Measurements from ENCODE around the gene VWA3A.

DNA sequence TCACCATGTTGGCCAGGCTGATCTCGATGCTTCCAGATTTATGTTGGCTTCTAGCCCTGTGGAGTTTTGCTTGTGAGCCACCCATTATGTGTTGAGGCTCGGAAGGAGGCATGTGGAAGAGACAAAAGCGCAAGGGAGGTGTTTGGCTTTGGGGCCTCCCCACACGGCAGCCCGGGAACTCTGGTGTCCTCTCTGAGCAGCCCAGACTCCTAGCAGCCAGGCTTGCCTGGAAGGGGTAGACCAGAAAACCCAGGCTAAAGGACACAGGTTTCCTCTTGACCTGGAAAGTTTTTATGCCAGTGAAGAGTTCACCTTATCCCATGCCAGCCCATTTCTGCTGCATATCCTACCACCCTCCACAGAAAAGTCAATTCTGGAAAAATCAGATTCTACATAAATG, 91.0 kb downstream of the VWA3A start:
- TF ChIP-seq, protein P1, sequence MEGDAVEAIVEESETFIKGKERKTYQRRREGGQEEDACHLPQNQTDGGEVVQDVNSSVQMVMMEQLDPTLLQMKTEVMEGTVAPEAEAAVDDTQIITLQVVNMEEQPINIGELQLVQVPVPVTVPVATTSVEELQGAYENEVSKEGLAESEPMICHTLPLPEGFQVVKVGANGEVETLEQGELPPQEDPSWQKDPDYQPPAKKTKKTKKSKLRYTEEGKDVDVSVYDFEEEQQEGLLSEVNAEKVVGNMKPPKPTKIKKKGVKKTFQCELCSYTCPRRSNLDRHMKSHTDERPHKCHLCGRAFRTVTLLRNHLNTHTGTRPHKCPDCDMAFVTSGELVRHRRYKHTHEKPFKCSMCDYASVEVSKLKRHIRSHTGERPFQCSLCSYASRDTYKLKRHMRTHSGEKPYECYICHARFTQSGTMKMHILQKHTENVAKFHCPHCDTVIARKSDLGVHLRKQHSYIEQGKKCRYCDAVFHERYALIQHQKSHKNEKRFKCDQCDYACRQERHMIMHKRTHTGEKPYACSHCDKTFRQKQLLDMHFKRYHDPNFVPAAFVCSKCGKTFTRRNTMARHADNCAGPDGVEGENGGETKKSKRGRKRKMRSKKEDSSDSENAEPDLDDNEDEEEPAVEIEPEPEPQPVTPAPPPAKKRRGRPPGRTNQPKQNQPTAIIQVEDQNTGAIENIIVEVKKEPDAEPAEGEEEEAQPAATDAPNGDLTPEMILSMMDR (IDR thresholded peaks at IDR 0.05; ENCODE audit: insufficient read depth, low read length), result no peak
- TF ChIP-seq POLR2AphosphoS5 (IDR thresholded peaks at IDR 0.05; ENCODE audit: low read depth), result no peak
- TF ChIP-seq, protein P2, sequence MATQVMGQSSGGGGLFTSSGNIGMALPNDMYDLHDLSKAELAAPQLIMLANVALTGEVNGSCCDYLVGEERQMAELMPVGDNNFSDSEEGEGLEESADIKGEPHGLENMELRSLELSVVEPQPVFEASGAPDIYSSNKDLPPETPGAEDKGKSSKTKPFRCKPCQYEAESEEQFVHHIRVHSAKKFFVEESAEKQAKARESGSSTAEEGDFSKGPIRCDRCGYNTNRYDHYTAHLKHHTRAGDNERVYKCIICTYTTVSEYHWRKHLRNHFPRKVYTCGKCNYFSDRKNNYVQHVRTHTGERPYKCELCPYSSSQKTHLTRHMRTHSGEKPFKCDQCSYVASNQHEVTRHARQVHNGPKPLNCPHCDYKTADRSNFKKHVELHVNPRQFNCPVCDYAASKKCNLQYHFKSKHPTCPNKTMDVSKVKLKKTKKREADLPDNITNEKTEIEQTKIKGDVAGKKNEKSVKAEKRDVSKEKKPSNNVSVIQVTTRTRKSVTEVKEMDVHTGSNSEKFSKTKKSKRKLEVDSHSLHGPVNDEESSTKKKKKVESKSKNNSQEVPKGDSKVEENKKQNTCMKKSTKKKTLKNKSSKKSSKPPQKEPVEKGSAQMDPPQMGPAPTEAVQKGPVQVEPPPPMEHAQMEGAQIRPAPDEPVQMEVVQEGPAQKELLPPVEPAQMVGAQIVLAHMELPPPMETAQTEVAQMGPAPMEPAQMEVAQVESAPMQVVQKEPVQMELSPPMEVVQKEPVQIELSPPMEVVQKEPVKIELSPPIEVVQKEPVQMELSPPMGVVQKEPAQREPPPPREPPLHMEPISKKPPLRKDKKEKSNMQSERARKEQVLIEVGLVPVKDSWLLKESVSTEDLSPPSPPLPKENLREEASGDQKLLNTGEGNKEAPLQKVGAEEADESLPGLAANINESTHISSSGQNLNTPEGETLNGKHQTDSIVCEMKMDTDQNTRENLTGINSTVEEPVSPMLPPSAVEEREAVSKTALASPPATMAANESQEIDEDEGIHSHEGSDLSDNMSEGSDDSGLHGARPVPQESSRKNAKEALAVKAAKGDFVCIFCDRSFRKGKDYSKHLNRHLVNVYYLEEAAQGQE (IDR thresholded peaks at IDR 0.05; ENCODE audit: insufficient replicate concordance, low read depth), result no peak

Measured in HL-60 (cell line).